ENCODE data around the gene PDZD2.

The PDZD2 gene

GRCh38 chr5:32089146-32090000 lies 450.4 kb downstream of the PDZD2 start:
- no peak for DNase-seq

GRCh38 chr5:32090026-32090754 lies 451.3 kb downstream of the PDZD2 start:
- DNase-seq, result no peak

GRCh38 chr5:32090755-32091128 lies 451.8 kb downstream of the PDZD2 start:
- no peak for DNase-seq

GRCh38 chr5:32092938-32093812 lies 454.2 kb downstream of the PDZD2 start:
- peak; percentile 77 for DNase-seq

GRCh38 chr5:32094691-32095090 lies 455.8 kb downstream of the PDZD2 start:
- no peak for DNase-seq

GRCh38 chr5:32095261-32095671 lies 456.3 kb downstream of the PDZD2 start:
- no peak for DNase-seq

GRCh38 chr5:32096891-32097595 lies 458.1 kb downstream of the PDZD2 start:
- DNase-seq, result no peak

- DNase-seq, result no peak
Measured at GRCh38 chr5:32098291-32098690, 459.4 kb downstream of the PDZD2 start.

GRCh38 chr5:32098890-32099310 lies 460.0 kb downstream of the PDZD2 start:
- DNase-seq, result no peak

- no peak for DNase-seq
Measured at GRCh38 chr5:32099486-32100035, 460.6 kb downstream of the PDZD2 start.

- DNase-seq, result no peak
Measured at GRCh38 chr5:32100230-32100629, 461.3 kb downstream of the PDZD2 start.

- no peak for DNase-seq
Measured at GRCh38 chr5:32100691-32101302, 461.9 kb downstream of the PDZD2 start.

- DNase-seq, result no peak
Measured at GRCh38 chr5:32102254-32102986, 463.5 kb downstream of the PDZD2 start.

- DNase-seq, result no peak
Measured at GRCh38 chr5:32103521-32103920, 464.6 kb downstream of the PDZD2 start.

- no peak for DNase-seq
Measured at GRCh38 chr5:32107291-32107690, 468.4 kb downstream of the PDZD2 start.

GRCh38 chr5:32108167-32108566 lies 469.2 kb downstream of the PDZD2 start:
- no peak for DNase-seq

- DNase-seq, result no peak
Measured at GRCh38 chr5:32109236-32109635, 470.3 kb downstream of the PDZD2 start.

- DNase-seq, result no peak
Measured at GRCh38 chr5:32110111-32110696, 471.3 kb downstream of the PDZD2 start.

GRCh38 chr5:32115985-32116384 lies 477.1 kb downstream of the PDZD2 start:
- no peak for DNase-seq

GRCh38 chr5:32116574-32117313 lies 477.8 kb downstream of the PDZD2 start:
- DNase-seq, result no peak
